ENCODE data around the gene RPL23.
A peak's percentile ranks its signal among the peaks of the same experiment; 100 is the strongest.

The RPL23 gene

DNA sequence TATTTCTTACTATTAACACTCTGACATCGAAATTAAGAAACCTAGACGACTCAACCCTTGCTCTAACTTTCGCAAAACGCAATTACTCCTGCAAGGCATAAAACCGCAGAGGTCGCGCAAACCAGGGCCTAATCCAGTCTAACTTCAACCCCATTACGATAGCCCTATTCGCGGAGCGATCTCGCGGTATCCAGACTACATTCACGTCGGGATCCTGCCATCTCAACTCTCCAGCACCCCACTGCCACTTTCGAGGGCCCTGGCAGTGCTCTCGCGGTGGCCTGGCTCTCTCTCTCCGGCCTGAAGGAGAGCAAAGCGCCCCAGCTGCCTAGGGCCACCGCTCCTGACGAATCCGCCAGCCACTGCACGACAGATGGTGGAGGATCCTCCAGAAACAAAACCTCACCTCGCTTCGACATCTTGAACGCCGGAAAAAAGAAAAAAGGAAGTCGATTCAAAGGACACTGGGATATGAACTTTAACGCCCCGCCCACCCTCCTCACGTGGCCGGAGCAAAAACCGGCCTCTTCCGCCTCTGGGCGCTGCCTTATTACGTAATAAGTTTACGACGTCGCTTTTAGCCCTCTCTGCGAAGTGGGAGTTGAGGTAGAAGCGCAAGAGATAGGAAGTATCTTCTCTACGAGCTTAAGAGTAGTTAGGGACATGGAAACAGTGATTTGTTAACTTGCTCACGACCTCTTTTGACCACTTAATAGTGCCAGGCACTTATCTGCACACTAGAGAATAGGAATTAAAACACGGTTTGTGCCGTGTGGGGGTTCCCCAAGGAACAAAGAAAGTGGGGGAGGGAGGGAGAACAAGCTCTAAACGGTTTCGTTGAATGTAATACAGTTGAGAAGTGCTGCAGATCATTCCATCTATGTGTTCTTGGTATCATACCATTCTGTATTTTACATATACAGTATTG, at the start of gene RPL23:
RPL23 (minus strand) TSS at position 430 of the 928 bp plus-strand sequence; CDS start at position 419, 11 bp downstream.
- DNase-seq: peak; percentile 96

DNA sequence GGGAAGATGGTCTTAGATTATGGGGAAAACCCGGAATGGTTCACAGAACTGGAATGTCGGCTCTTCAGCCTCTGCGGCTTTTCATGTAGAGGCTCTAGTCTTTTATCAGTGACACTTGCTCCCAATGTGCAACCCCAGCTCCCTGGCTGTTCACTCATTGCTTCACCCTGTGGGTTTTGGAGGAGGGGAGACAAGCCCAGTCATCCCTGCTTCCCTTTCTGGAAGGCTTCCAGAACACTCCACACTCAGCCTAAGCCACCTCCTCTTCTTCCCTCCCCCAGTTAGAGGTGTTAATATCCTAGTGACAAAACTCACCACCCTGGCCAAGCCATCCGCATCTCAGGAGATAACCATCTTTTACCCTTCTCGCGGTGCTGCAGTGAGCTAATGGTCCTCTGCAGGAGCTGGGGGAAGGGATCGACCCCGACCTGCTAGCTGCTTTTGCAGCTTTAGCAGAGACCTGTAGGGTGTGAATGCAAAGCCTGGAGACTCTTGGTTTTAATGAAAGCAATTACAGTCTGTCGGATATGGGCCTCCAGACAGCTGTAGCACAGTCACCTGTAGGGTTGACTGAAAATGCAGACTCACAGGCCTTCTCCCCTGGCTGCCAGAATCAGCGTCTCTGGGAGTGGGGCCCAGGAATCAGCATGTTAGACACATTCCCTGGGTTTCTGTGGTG, 47.6 kb upstream of the RPL23 start:
- DNase-seq: peak; percentile 96

DNA sequence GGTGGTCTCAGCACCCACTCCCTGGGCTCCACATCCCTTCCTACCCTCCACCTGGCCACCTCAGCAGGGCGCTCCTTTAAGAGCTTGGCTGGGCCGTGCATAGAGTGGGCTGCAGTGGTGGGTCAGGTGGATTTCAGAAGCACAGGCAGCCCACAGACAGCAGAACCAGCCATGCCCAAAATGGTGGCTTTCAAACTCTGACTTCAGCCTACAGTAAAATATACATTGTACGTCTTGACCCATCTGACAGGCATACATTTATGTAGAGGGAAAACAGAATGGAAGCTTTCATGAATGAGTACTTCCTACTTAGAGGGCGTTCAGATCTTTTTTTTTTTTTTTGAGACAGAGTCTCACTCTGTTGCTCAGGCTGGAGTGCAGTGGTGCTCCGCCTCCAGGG, 45.9 kb upstream of the RPL23 start:
- DNase-seq: no peak

DNA sequence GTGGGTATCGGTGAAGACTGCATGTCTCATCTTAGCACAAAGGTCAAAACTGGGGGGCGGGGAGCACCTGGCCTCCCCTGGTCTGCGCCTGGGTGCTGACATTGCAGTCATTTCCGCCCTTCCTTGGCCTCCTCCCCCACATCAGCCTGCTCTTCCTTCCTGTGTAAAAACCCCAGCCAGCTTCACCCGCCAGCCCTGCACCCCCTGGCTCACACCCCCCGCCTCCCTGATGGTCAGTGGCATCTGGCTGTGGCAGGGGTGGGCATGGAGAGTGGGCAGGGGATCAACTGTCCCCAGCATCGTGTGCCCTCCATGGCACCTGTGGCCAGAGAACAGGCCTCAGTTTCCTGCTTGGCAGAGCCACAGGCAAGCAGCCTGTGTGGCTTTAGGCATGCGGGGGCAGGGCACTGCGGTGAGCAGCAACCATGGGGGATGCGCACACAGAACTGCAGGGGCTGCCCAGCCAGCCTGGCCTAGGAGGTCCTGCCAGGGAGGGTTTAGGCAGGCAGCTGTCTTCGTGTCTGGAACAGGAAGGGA, 45.4 kb upstream of the RPL23 start:
- no peak for DNase-seq

DNA sequence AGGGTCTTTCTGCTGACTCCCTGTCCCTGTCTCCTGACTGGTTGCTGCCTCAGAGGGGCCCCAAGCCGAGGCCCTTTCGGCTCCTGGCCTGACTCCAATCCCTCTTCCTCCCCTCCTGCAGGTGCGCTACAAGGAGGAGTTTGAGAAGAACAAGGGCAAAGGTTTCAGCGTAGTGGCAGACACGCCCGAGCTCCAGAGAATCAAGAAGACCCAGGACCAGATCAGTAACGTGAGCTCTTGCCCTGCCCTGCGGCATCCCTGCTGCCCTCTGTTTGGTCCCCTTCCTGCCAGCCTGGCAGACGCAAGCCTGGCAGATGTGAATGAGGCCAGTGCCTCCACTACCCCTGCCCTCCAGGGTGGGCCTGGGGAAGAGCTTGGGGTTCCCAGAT, 44.8 kb upstream of the RPL23 start:
- no peak for DNase-seq

DNA sequence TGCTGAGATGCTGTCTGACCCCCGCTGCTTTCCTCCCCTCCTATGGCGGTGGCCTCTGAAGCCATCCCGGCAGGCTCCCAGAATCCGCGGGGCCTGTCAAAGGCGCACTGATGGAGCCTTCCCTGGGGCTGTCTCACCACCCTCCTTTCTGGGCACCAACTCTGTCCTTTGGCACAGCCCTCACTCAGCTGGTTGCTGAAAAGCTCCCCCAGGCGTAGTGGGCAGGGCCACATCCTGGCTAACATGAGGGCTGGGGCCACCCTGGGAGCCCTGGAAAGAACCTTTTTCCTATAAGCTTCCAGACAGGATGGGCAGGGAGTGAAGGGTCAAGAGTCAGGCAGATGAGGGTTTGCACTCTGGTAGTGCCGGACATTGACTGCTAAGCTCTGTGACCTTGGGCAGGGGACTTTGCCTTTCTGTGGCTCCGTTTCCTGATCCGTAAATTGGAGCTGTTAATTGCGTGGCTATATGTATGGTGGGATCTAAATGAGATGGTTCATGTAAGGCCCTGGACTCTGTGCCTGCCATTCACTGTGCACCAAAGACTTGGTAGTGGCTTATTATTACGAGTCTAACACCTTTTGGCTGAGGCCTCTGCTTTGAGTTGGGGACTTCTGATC, 44.3 kb upstream of the RPL23 start:
- DNase-seq: no peak

DNA sequence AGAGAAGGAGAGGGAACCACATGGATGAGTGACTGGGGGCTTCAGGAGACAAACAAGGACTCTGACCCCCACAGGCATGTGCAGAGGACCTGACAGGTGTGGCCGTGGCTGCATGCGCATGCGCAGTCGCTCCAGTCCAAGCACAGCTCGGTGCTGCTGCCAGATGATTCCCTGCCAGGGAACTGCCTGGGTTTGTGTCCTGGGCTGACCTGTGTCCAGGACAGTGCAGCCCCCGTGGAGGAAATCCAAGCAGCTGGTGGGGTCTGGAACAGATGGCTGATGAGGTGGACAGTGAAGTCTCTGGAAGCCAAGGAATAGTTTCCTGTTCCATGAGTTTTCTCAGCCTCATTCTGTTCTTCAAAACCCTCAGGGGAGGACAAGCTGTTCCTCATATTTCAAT, 43.7 kb upstream of the RPL23 start:
- DNase-seq: no peak

DNA sequence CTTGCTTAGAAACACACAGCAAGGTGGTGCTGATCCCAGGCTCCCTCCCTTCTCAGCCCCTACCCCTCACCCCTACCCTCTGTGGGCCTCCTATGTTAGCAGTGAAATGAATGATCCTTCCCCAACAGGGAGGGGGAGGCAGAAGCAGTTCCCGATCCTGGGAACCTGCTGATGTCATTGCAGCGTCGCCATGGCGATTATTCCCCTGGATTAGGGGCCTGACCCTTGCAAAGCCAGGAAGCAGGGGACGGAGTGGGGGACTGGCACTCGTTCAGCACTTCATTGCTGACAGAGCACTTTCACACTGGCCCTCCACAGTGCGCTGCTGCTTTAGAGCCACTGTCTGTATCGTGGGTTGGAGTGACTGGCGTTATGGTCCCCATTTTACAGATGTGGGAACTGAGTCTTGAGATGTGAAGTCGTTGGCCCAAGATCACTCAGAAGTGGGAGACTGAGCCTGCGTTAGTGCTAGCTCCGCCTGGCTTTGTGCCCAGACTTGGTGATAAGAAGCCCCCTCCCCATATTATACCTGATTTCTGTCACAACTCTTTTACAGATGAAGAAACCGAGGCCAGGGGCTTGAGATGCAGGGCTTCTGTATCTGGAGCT, 42.9 kb upstream of the RPL23 start:
- DNase-seq: no peak

DNA sequence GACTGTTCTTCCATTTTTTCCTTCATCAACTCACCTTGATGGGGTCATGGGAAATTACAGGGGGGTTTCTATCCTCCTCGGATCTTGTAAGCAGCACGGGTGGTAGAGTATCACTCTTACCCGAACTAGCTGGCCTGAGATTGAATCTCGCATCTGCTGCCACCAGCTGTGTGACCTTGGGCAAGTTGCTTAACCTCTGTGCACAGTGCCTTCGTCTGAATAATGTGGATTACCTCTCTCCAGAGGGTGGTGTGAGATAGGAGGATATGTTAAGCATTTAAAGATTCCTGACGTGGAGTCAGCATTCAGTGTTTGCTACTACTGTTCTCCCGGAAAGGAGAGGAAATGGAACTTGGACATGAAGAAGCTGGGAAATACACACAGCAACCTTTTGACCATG, 40.8 kb upstream of the RPL23 start:
- DNase-seq: no peak

DNA sequence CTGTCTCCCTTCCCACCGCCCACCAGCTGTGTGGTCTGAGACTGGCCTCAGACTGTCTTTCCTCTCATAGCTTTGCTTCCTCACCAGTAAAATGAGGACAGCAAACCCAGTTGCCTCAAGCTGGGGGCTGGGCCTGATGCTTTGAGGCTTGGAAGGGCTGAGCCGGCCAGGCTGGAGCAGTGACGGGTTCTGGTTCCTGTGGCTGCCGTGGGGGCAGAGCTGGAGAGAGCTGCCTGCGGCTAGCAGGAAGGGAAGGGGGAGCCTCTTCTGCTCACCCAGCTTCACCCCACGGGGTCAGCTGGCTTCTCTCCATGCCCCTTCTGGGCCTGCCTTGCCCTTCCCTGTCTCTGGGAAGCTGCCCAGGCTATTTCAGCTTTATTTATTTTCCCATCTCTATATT, 40.1 kb upstream of the RPL23 start:
- DNase-seq: no peak

DNA sequence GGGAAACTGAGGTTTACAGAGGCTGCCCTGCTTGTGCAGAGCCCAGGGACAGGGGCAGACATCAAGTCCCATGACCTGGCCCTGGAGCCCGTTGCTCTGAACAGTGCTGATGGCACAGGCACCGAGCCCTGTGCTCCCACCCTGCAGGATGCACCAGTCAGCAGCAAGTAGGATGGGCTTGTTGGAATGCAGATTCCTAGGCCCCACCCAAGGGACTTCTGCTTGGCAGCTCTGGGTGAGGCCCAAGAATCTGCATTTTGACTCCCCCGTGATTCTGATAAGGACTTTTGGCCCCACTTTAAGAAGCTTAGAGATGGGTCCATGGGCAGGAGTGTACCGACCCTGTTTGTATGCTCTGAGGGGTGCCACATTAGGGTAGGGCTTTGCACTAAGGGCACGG, 39.6 kb upstream of the RPL23 start:
- no peak for DNase-seq

DNA sequence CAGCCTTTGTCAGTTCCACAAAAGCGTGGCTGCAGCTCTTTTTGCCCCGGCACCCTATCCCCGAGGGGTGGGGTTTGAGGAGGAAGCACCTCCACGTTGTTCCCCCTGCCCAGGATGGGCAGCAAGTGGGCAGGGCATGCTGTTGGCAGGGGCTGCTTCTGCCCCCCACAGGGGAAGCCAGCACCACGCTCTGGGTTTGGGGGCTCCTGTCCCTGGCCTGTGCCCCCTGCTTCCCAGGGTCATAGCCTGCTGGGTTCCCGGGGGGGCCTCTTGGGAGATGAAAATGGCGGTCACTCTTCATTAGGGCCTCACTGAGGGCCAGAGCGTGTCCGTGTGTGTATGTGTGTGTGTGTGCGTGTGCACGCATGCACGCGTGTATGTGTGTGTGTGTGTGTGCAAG, 39.1 kb upstream of the RPL23 start:
- DNase-seq: no peak

DNA sequence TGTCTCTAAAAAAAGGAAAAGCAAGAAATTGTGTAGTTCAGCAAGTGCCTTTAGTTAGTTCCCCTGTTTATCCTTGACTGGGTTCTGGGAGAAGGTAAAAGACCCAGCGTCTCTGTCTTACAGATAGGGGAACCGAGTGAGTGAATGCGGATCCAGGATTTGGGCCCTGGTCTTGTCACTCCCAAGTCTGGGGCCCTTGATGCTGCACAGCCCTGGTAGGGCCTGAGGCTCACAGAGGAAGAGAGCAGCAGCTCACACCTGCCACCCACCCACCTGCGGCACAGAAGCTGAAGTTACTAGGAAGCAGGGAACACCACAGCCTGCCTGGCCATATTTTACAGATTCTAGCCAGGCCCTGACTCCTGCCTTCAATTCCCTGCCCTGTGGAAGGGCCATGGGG, 38.6 kb upstream of the RPL23 start:
- no peak for DNase-seq

DNA sequence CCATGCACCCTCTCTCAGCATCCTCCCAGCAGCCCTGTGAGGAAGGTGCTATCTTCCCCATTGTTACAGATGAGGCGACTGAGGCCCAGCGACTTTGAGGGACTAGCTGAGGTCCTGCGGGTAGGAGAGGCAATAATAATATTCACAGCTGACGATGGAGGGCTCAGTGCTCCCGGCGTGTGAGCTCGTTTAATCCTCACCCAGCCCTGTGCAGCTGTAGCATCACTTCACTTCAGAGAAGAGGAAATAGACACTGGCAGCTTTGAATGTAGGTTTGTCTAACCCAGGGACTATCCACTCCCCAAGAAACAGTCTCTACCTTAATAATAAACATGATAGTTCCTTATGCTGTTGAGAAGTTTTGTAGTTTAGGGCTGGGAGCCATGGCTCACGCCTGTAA, 37.9 kb upstream of the RPL23 start:
- DNase-seq: no peak

DNA sequence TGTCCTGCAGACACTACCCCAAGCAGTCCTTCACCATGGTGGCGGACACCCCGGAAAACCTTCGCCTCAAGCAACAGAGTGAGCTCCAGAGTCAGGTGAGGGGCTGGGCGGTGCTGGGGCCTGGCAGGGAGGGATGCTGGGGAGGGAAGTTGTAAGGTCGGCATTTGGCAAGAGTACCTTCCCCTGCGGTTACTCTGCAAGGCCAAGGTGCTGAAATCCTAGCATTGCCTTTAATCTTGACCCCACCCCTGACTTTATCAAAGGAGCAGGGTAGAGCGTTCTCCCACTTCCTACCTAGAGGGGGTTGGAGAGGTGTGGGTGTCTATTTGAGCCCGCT, 36.9 kb upstream of the RPL23 start:
- DNase-seq: no peak

DNA sequence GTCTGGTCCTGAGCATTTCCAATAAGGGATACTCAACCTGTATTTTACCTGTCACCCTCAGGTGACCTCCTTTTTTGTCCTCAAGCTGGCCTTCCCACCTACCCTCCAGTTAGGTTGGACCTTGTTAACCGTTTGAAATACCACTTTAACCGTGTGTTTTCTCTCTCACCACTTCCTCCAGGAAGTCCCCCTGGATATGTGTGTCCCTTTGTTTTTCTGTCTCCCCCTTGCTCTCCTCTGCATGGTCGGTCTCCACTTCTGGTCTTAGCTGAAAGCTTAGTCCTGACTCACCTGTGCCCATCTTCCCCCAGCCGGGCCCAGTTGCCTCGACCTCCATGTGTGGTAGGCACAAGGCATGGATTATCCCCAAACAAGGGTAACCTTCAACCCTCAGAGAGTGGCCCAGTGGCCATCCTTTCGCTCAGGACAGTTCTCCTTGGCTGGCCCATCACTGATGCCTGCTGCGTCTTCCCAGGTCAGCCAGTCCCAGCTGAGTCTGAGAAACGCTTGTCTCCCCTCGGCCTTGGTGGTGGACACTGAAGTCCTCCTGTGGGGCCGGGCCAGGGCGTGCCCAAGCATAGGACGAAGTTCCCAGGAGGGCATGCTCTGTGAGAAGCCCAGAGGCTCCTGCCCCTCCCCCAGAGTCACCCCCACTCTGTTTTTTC, 36.4 kb upstream of the RPL23 start:
- no peak for DNase-seq

DNA sequence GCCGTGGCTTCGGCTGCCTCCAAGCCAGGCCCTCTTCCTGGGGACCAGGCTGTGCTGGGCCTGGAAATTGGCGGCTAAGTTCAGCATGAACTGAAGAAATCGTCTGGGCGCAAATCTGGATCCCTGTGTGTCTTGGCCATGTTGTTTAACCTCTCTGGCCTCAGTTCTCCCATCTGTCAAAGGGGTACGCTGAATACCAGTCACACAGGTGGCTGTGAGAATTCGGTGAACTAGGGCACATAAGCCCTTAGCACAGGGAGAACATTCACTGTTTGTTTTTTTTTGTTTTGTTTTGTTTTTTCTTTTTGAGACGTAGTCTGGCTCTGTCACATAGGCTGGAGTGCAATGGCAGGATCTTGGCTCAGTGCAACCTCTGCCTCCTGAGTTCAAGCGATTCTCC, 35.3 kb upstream of the RPL23 start:
- no peak for DNase-seq

DNA sequence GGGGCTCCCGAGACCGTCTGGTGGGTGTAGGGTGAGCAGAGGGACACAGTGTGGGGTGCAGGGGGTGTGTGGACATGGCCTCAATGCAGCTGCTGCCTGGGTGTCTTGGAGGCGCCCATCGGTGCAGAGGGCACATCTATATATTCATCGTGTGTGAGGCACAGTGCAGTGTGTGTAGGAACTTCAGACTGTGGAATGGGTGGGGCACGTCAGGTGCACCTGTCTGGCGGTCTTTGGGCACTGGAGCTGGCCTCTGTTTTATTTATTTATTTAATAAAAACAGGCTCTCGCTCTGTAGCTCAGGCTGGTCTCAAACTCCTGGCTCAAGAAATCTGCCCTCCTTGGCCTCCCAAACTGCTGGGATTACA, 33.1 kb upstream of the RPL23 start:
- DNase-seq: no peak

DNA sequence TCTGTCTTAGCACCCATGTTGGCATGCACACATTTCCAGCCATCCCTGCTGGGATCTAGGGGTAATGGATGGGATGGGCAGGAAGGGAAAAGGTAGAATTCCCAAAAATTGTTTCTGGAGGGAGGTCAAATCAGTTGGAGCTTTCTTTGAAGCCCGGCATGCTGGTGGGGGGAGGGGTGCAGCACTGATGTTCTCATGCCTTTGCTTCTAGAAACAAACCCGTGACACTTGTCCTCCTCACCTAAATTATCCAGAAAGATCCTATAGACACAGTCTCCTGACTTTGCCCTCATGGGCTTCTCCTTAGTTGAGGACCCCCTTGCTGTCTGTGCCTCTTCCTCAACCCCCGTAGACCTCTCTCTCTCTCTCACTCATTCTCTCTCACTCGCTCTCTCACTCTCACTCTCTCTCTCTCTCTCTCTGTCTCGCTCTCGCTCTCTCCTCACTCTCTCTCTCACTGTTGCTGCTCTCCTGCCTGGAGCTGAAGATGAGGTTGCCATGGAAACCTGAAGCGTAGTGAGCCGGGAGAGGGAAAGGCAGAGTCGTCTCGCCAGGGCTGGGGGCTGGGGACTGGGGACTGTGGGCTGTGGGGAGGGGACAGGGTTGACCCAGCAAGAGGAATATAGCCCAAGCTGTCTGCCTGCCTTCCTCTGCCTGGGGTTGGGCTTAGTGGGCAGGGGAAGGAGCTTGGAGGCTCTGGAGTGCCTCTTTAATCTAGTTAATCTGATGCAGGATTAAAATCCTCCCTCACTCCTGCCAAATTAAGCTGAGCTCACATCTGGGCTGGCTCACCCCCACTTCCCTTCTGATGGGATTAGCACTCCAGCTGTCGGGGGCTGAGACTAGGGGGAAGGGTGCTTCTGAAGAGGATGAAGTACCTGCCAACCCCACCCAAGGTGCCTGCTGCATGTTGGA, 32.5 kb upstream of the RPL23 start:
- DNase-seq: no peak

DNA sequence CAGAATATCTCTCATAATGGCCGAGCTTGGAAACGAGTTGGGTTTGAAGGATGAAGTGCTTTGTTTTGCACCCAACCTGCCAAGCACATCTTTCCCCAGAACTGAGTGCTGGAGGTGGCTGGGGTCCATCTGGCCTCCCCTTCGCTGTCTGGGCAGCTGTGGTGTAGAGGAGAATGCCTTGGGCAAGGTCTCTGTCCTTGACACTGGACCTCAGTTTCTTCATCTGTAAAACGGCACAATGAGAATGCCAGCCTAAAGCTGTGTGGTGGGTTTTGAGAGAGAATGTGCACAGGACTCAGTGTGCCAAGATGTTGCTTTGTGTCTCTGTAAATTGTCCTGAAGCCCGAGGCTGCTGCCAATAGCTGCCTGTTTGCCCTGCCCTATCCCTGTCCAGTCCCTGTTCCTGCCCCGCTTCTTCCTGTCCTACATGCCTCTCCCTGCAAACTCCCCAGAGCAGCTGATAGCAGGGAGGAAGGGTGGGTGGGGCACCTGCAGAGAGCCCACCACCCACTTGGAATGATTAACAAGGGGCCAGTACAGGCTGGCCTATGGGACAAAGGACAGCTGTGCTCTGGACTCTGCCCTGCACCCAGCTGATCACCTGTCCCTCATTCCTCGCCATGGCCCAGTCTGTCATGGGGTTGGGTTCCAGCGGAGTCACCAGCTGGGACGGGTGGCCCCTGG, 31.7 kb upstream of the RPL23 start:
- no peak for DNase-seq

Measured in HCEC 1CT (cell line).